Uterus (tissue), 4 donors: ENCODE data around the gene ARID1B. TPM values are rescaled to one million over a fixed set of nuclear protein-coding genes. Genes with fewer than 3 reads are reported as not detected.
A peak's percentile ranks its signal among the peaks of the same experiment; 100 is the strongest.

ENCODE experiments used
- DNase-seq, 2 donors: peaks; one replicate each; pipeline ENCODE4 v3.0.0-alpha.2; 2019 to 2020
- H3K27ac ChIP-seq, 2 donors: fragments of 200-600 bp; sonication (generic); 1 replicate in 1 of 2; 2 replicates in 1 of 2; pipeline ENCODE4 v1.5.1; 2016 to 2018
- H3K27me3 ChIP-seq, 2 donors: fragments of 200-600 bp; sonication (generic); one replicate each; pipeline ENCODE4 v1.5.1; 2018 to 2019; ENCODE audit warnings: control low read depth in 1 of 2
- H3K36me3 ChIP-seq, 2 donors: fragments of 200-600 bp; sonication (generic); one replicate each; pipeline ENCODE4 v1.5.1; 2019; ENCODE audit warnings: control low read depth in 1 of 2
- H3K4me1 ChIP-seq, 2 donors: fragments of 200-600 bp; sonication (generic); one replicate each; pipeline ENCODE4 v1.5.1; 2018 to 2019; ENCODE audit warnings: control low read depth in 1 of 2
- H3K4me3 ChIP-seq, 2 donors: fragments of 200-600 bp; sonication (generic); 1 replicate in 1 of 2; 2 replicates in 1 of 2; pipeline ENCODE4 v1.5.1; 2018 to 2019; ENCODE audit warnings: mild to moderate bottlenecking in 1 of 2
- H3K9me3 ChIP-seq, 2 donors: fragments of 200-600 bp; sonication (generic); one replicate each; pipeline ENCODE4 v1.5.1; 2019; ENCODE audit warnings: control low read depth in 1 of 2
- CTCF ChIP-seq, 4 experiments: fragments of 200-600 bp in 2 of 4; fragments of 450-650 bp in 2 of 4; sonication (generic) in 2 of 4; IDR thresholded peaks; one replicate each; pipeline ENCODE4 v1.5.1; 2016 to 2019; ENCODE audit warnings: antibody characterized with exemption in 4 of 4, mild to moderate bottlenecking in 2 of 4, moderate library complexity in 1 of 4
- POLR2A ChIP-seq, 2 donors: fragments of 450-650 bp; IDR thresholded peaks; one replicate each; pipeline ENCODE4 v1.6.1; 2016; ENCODE audit warnings: antibody characterized with exemption in 2 of 2, mild to moderate bottlenecking in 1 of 2, moderate library complexity in 1 of 2
- intact Hi-C: fragments of 100-400 bp; cut with DNase I; formaldehyde crosslinking; loops from one replicate; pipeline ENCODE4 v1.15.1; 2023; ENCODE audit warnings: low total_unique reads
- total RNA-seq, 4 donors: library from RNA; depleted of rRNA in 3 of 4; stranded (reverse); fragments of >200 nt in 3 of 4; gene quantifications; one replicate each; pipeline versions ENCODE4 v1.1.0 to v1.2.4, GENCODE V29; 2014 to 2023
- donor health status: DM: yes; HTN: yes; CAD: no.

Gene ARID1B
- total RNA-seq, 4 donors from 2014 or later: 63.8 to 198 (median 125) TPM

- Histone ChIP-seq H3K27me3 (no peaks in the 10 kb centered on the region), H3K4me1 (peaks cover 8 to 12% of the 10 kb centered on the region in 2 donors), H3K9me3 (no peaks in the 10 kb centered on the region), H3K27ac (peak overlapping the region; percentile 55 to 69), H3K4me3 (no peak overlapping the region), H3K36me3 (no peaks in the 10 kb centered on the region)
- intact Hi-C loops: no loop called here
- TF ChIP-seq CTCF (IDR thresholded peaks at IDR 0.05): peak; percentile 42 to 63 (median 50)
- no peak for TF ChIP-seq POLR2A (IDR thresholded peaks at IDR 0.05)
- peak in 1 of 2 donors; percentile 57 for DNase-seq
Measured at GRCh38 chr6:156953479-156954146, 176.4 kb downstream of the ARID1B start.

DNA sequence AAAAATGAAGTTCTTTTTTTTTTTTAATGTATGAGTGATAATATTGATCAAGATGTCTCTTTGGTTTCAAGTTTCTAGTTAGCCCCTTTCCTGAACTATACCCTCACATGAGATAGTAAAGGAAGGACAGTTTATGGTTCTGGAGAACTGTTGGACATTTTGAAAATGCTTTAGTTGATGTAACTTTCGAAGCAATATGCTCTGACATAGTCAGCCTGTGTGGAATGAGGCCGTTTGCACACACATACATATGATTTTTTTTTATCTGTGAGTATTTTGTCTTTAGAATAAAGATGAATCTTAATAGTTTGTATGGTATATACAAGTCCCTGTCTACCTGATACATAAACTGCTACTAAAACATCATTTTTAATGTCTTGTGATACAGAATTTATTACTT, 177.0 kb downstream of the ARID1B start:
- Histone ChIP-seq H3K27me3 (no peaks in the 10 kb centered on the region), H3K4me1 (peaks cover 8 to 12% of the 10 kb centered on the region in 2 donors), H3K9me3 (no peaks in the 10 kb centered on the region), H3K27ac (peak overlapping the region; percentile 45 to 69), H3K4me3 (no peak overlapping the region), H3K36me3 (no peaks in the 10 kb centered on the region)
- TF ChIP-seq CTCF (IDR thresholded peaks at IDR 0.05): no peak
- TF ChIP-seq POLR2A (IDR thresholded peaks at IDR 0.05): no peak
- DNase-seq: no peak
- intact Hi-C loops: no loop called here

DNA sequence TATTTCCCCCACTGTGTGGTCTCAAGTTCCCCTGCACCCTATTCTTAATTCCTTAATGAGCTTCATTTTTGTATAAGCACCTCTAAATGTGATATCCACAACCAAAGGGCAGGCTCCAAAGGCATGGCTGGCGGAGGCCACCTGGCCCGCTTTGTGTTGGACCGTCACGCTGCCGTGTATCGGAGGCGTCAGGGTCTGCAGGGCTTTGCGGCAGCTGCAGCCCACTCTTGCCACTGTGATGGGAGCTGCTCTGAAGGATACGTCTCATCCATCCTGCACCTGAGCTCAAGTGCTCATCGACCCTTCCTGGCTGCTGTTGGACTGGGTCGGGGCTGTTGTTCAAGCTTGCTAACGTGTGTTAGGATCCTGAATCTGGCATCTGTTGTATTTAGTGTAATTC, 177.6 kb downstream of the ARID1B start:
- DNase-seq: no peak
- Histone ChIP-seq H3K36me3 (no peaks in the 10 kb centered on the region), H3K27ac (peak overlapping the region in 1 of 2 donors; percentile 69), H3K9me3 (no peaks in the 10 kb centered on the region), H3K4me1 (peaks cover 8 to 12% of the 10 kb centered on the region in 2 donors), H3K4me3 (no peak overlapping the region), H3K27me3 (no peaks in the 10 kb centered on the region)
- TF ChIP-seq POLR2A (IDR thresholded peaks at IDR 0.05): no peak
- no peak for TF ChIP-seq CTCF (IDR thresholded peaks at IDR 0.05)
- intact Hi-C loops: no loop called here

DNA sequence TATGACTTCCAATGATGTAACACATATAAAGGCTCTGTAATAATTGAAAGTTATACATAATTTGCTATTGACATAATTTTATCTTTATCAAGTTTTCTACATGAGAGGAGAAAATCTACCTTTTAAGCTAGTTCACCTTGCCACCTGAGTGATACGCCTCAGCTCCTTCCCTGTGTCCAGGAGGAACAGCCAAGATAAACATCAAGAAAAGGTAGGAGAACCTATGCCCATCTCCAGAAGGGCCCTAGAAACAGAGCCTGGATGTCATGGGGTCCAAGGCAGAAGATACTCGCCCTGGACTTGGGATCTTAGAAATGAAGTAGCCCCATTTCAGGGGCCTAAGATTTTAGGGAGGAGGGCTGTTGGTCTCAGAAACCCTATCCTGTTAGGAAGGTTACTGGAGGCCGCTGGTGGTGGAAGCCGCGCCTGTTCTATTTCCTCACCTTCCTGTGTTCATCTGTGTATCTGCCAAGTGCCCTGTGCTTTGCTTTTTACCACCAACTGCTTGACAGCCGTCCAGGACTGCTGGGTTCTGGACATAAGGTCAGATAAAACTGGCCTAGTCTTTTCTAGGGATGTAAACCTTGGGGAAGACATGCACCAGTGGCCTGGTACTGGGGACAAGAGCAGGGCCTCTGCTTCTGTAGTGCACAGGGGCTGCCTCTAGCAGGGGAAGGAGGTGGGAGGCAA, 178.5 kb downstream of the ARID1B start:
- H3K4me3 ChIP-seq: no peak overlapping the region
- H3K27me3 ChIP-seq: no peaks in the 10 kb centered on the region
- DNase-seq: no peak
- peaks cover 8 to 12% of the 10 kb centered on the region in 2 donors for H3K4me1 ChIP-seq
- intact Hi-C loops: no loop called here
- no peaks in the 10 kb centered on the region for H3K9me3 ChIP-seq
- H3K27ac ChIP-seq: peak overlapping the region; percentile 10 to 69
- H3K36me3 ChIP-seq: no peaks in the 10 kb centered on the region
- no peak for TF ChIP-seq CTCF (IDR thresholded peaks at IDR 0.05)
- TF ChIP-seq POLR2A (IDR thresholded peaks at IDR 0.05): no peak

DNA sequence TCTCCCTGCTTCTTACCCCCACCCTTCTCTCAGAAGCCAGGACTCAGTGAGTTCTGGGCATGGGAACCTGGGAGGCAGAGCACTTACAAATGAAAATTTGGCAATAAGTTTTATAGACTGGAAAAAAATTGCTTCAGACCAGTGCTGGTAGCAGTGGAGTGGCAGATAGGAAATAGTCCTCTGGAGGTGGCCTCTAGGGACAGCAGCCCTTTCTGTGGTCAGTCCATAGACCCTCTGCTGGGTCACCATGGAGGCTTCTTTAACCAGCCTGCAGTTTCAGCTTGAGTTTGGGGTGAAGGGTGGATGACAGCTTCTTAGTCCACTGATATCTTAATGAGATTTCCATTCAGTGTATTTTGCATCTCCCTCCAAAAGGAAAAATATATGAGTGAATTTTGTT, 179.1 kb downstream of the ARID1B start:
- Histone ChIP-seq H3K27me3 (no peaks in the 10 kb centered on the region), H3K36me3 (no peaks in the 10 kb centered on the region), H3K4me3 (no peak overlapping the region), H3K9me3 (no peaks in the 10 kb centered on the region), H3K4me1 (peaks cover 8 to 12% of the 10 kb centered on the region in 2 donors), H3K27ac (peak overlapping the region; percentile 10 to 69)
- intact Hi-C loops: no loop called here
- no peak for DNase-seq
- no peak for TF ChIP-seq CTCF (IDR thresholded peaks at IDR 0.05)
- no peak for TF ChIP-seq POLR2A (IDR thresholded peaks at IDR 0.05)
